Measurements from ENCODE around the gene ALK.

The ALK gene

DNA sequence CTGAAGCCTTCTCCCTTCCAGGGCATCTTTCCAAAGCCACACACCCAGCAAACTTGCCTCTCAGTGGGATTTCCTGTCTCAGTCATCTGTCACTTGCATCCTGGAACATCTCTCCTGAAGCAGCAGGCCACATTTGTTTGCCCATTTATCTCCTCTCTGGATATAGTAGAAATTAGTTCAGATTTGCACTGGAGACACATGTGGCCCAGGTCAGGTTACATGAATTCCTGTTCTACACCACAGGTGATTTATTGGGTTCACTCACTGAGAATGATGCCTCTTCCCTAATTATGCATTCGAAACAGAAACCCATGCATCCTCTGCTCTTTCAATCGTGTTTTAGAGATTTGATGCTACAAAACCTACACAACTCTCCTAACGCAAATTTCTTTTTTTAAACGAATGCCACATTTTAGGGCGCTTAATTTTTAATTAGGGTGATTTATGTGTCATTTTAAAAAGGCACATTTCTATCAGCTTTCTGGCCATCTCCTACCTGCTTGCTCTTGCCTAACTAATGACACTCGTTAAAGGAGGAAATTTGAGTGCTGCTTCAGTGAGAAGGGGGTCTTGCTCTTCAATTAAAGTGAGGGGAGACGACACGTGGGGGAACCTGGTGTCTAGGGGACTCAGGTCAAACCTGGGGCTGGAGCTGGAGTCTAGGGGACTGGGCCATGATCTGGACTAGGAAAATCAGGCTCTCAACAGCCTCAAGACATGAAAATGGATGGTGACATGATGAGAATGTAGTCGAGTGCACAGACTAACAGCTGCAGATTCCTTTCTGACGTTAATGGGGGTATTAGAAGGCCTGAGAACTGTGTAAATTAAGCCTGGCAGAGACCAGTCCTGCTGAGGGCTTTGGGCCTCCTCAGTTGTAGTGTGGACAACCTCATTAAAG lies 584.8 kb downstream of the ALK start:
- DNase-seq: no peak

- DNase-seq: no peak
Observed at GRCh38 chr2:29335396-29335795, 586.0 kb downstream of the ALK start.

DNA sequence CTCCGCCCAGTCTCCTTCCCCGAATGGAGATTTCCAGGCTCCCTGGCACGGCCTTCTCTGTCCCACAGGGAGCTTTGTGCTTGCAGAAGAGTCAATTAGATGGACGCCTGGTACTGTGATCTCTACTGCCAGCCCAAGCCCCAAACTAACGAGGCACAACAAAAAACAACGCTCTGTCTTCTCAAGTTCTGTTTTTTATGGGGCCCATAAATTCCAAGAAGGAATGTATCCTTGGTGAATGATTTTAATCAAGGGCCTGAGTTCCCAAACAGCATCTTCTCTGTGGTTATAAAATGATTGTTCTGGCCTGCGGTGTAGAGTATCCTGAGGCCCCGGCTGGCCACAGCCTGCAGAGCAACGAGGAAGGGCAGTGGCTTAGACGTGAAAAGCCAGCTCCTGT lies 586.7 kb downstream of the ALK start:
- no peak for DNase-seq

- no peak for DNase-seq
Observed at GRCh38 chr2:29332540-29332939, 588.8 kb downstream of the ALK start.

DNA sequence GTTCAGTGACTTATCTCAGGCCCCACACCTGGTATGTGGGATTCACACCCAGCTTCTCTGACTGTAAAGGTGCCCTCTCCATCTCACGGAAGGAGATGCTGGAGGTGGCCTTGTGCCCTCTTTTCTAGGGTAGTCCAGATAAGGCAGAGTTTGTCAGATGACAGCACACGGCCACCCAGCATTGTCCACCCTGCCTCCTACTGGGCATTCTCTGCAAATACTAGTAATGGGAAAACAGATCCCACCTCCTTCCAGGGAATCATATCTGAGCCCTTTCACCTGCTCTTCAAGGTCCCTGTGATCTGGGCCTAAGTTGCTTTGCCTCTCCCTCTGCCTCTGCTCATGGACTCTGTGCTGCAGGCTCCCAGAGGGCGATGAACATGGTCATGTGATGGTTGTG lies 591.5 kb downstream of the ALK start:
- DNase-seq: no peak

DNA sequence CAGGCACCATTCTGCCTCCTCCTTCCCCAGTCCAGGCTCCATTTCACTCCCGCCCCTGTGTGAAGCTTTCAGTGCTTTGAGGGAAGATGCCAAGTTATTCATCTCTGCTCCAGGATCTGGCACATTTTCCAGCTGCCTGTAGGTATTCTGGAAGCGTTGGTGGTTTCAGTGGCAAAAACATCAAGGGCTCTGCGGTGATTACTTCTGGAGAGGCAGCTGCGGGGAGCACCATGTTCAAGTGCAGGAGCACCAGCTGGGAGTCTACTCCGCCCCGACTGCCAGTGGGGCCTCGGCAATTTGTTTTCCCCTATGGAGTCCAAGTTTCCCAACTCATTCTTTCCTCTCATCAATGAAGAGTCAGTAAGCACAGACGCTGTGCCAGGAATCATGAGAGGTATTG lies 594.5 kb downstream of the ALK start:
- DNase-seq: no peak

DNA sequence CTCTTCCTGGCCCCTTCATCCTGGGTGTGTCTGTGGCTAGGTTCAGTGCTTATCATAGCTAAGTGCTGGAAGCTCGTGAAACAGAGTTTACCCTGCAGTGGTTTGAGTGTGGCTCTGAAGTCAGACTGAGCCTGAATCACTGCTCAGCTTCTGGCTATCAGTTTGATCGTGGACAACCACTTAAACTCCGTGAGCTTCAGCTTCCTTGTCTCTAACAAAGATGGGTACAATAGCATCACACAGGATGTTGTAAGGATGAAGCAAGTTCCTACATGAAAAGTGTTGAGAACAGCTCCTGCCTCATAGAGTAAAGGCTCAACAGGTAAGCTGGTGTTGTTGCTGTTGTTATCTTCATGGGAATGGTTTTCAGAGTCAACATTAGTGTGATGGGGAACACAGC lies 595.8 kb downstream of the ALK start:
- DNase-seq: no peak

DNA sequence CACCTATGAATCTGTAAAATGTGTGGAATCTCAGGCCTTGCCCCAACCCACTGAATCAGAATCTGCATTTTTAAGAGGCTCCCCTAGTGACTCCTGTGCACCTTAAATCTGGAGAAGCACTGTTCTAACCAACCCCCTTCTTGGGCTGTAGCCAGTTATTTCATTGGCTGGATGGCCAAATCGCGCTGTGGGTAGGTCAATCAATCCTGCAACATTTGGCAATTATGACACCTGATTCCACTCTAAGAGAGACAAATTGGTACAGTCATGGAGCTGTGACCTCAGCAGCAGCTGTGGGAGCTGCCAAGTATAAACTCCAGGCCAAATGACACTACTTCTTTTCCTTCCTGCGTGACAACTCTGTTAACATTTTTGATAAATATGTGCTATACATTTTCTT lies 597.4 kb downstream of the ALK start:
- DNase-seq: no peak

DNA sequence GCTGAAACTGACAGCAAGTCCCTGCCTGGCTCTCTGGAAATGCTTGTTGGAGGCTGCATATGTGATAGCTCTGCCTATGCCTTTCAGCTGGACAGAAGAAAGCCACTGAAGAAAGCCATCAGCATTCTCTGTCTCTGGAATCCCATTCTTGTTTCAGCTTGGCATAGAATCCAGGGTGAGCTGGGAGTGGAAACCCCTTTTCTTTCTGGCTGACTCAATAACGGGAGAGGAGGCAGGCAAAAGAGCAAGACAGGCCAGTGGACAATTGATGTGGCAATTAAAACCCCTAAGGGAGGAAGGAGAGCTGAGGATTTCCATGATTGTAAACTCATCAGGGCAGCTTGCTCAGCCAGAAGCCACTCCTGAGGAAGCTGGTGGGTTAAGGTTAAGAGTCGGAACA lies 598.1 kb downstream of the ALK start:
- no peak for DNase-seq

GRCh38 chr2:29322011-29322410 lies 599.4 kb downstream of the ALK start:
- no peak for DNase-seq

DNA sequence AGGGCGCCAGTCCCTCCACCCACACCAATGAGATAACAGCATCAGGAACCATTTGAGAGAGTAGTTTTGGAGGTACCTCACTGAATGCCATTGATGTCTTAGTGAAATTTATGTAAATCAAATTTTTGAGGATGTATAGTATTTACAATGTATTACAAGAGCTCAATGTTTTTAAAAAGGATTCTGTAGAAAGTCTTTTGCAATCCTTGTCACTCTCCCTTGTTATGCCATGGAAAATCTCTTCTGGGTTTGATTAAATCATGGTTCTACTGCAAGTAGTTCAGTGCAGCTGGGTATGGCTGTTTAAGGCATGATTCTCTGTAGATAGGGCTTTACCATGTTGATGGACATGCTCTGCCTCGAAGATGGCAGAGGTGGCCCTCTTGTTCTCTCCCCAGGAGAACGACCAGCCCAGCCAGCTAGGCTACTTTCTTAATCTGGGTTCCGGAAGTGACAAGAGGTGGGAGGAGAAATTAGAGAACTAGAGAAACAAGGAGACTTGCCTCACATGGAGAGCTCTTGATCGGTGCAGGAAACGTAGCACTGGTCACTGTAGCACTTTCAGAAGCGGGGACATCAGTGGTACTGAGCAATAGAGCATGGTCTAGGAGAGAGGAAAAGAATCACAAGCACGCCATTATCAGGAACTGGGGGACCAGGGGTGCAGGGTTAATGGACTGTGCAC lies 603.4 kb downstream of the ALK start:
- no peak for DNase-seq

GRCh38 chr2:29317077-29317517 lies 604.3 kb downstream of the ALK start:
- no peak for DNase-seq

DNA sequence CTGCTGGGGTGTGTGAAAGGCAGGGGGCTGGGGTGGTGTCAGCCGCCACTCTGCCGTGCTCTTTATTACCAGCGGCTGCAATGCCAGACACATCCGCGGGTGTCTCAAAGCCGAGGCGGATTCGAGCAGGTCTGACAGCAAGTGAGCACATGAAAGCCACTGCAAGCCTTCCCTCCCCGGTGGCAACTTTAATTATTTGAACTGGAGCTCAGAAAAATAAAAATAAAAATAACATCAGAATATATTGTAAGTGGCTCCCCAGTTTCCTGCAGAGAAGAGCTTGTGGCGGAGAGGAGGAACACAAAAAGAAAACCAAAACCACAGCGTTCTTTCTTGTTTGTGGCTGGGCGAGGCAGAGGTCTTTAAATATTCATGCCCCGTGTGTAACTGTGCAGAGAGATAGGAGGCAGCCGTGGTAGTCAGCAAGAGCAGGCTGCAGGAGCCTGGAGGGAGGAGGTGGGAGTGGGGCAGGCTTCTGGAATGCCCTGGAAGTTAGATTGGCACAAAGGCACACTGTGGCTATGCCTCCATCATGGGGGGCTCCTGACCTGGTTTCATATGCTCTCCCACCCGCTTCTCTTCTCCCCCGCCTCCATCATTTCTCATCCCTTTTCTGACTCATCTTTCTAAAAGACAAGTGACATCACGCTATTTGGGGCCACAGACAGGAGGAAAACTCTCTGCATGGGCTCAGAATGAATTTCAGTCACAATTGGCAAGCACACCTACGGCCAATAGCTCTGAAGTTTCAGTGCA lies 606.4 kb downstream of the ALK start:
- DNase-seq: peak in 1 of 2 experiments; percentile 50

DNA sequence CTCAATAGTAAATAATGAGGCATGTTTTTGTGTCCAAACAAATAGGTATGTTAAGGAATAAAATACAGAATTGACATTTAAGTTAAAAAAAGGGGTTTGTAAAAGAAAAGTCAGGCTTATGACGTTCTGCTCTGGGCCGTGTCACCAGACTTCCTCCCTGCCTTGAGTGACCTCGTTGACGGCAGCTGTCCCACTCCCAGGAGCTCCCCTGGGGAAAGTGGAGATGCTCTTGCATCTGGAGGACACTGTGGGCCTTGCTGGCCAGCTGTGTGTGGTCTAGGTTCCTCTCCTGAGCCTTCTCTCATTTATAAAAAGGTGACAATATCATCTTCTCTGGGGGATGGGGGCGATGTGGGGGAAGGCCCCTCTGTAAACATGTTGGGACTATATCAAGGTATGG lies 609.9 kb downstream of the ALK start:
- DNase-seq: no peak

DNA sequence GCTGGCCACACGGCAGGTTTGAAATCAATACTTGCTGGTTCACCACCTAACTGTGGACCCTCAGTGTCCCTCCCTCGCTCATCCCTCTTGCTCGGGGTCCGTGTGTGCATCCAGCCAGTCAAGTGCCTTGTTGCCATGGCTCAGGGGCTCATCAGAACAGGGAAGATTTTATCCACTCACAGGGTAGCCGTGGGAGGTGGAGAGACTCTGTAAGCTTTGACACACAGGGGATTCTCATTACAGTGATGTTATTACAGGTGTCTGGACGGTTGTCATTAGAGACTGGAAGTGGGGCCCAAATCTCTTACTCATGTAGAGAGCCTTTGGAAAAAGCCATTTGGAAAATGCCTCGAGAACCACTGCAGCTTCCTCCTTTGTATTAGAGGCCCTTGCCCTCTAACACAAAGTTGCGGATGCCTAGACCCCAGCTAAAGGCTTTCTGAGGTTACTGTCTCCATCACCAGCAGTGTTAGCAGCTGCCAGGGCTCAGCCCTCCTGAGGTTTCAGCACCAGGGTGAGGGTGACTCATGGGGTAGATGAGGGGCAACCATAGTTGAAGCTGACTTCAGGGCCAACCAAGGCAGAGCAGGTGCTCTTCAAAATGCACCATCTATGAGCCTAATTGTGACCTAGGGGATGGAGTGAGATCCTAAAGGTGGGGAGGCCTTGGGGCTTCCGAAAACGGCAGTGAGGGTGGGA lies 610.6 kb downstream of the ALK start:
- DNase-seq: no peak

- peak; percentile 12 to 17 for DNase-seq
Observed at GRCh38 chr2:29309090-29310029, 612.0 kb downstream of the ALK start.

DNA sequence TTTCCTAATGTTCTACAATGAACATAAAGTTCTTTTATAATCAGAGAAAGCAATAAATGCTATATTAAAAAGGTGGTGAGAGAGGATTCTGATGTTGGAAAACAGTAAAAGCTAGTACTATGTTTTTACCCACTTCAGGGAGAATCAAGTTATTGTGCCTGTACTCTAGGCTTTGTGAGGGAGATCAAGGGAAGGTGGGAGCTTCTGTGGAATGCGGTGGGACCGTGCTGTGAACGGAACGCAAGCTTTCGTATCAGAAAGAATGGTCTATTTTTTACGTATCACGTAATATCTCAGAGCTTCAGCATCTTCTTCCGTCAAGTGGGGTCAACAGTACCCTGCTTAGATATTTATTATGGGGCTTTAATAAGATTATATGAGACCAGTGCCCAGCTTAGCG lies 613.0 kb downstream of the ALK start:
- no peak for DNase-seq

GRCh38 chr2:29307519-29307918 lies 613.9 kb downstream of the ALK start:
- no peak for DNase-seq

DNA sequence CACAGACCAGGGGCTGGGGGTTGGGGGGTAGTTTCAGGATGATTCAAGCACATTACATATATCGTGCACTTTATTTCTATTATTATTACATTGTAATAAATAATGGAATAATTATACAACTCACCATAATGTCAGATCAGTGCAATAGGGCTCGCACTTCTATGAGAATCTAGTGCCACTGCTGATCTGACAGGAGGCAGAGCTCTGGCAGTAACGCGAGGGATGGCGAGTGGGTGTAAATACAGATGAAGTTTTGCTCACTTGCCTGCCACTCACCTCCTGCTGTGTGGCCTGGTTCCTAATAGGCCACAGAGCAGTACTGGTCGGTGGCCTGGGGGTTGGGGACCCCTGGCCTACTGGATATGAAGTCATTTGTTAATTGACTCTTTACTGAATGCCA lies 615.6 kb downstream of the ALK start:
- no peak for DNase-seq

DNA sequence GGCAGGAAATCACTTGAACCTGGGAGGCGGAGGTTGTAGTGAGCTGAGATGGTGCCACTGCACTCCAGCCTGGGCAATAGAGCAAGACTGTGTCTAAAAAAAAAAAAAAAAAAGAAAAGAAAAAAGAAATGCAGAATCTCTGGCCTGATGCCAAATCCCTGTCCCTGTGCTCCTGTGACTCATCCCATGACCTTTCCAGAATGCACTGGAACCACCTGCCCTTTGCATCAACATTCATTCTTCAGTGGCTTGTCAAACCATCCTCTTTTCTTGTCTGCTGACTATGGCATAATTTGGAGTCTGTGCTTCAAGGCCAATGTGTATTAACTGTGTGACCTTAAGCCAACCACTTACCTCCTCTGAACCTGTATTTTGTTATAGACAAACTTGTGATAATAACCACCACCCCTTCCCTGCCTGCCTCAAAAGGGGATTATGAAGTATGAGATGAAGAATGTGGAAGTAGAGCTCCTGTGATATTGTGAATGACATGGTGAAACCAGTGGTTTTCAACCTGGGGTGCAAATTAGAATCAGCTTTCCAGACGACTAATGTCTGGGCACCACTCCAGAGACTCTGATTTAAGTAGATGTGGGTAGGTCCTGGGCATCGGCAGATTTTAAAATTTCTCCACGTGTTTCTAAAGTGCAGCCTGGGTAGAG lies 616.9 kb downstream of the ALK start:
- DNase-seq: no peak

DNA sequence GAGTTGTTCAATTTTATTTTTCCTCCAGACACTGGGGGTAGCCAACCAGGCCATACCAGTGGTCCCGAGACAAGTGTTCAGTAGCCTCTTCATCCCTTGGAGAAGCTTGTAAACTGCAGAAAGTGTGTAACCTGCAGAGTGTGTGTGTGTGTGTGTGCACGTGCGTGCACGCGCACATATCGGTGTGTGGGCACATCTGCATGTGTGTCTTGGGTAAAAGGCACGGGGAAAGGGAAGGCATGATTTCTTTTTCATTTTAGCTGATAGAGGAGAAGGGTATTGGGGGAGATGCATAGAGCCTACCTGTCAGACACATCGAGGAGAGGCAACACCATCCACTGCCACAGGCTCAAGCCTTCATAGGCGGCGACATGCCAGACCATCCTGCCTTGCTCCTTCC lies 624.8 kb downstream of the ALK start:
- no peak for DNase-seq
